ENCODE data around the gene VWC2L. TPM values are rescaled to one million over a fixed set of nuclear protein-coding genes. Genes with fewer than 3 reads are reported as not detected.

The VWC2L gene
- total and polyA plus RNA-seq, 10 of the 15 experiments (the other 5 are each of a cell fraction or from before 2014, with no cell fraction given): not detected

DNA sequence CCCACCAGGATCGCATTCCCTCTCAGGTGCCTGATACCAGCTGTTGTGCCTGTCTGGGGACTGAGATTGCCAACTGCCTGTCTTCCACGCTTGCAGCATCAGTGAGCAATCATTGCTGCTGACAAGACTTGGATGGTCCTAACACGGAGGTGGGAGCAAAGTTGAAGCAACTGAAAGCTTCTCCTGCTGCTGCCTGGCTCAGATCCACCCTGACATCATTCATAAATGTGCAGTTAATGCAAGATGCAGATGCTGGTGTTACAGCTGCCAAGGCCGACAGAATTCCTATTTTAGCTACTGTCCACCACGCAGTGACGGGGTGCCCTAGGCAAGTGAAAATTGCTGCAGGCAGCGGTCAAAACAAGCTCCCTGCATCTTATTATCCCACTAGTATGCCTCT, 131.4 kb downstream of the VWC2L start:
- no peak overlapping the region for H2AFZ ChIP-seq (ENCODE audit: control insufficient read depth, low read depth, low read length)
- FAIRE-seq (no peak), ATAC-seq (no peak), DNase-seq (ENCODE audit: low read depth, low spot score) (no peak)
- no peaks in the 10 kb centered on the region for H3K36me3 ChIP-seq (ENCODE audit: control insufficient read depth in 2 of 2, insufficient read depth in 2 of 2, low read length in 1 of 2)
- H3K4me1 ChIP-seq (ENCODE audit: control insufficient read depth, insufficient read depth, low read length): no peaks in the 10 kb centered on the region
- ChIA-PET SMC1A (ENCODE audit: uncharacterized antibody, unreplicated experiment) (interaction anchor here (0.5 kb wide), 1 partner anchor 225 kb away, joined by 4 read pairs; no protein-coding TSS in a partner anchor), RAD21 (ENCODE audit: unreplicated experiment) (no interaction called here), POLR2A (no interaction called here), CTCF (interaction anchor here (0.8 kb wide), 1 partner anchor 464 kb away, joined by 3 read pairs; no protein-coding TSS in a partner anchor)
- H4K20me1 ChIP-seq (ENCODE audit: control insufficient read depth, insufficient read depth): no peaks in the 10 kb centered on the region
- no peak overlapping the region for H3K4me3 ChIP-seq
- no peaks in the 10 kb centered on the region for H3K9me3 ChIP-seq (replicated peaks; ENCODE audit: control insufficient read depth, insufficient read depth, low read length)
- no peak overlapping the region for H3K27ac ChIP-seq (ENCODE audit: control insufficient read depth, insufficient read depth)
- H3K4me2 ChIP-seq (ENCODE audit: control insufficient read depth, insufficient read depth): no peak overlapping the region
- no peak overlapping the region for H3K9ac ChIP-seq (ENCODE audit: control insufficient read depth, insufficient read depth, low read length)
- no peak for TF ChIP-seq ASH2L (IDR thresholded peaks at IDR 0.05; ENCODE audit: borderline replicate concordance, low read depth)
- TF ChIP-seq CHD4 (IDR thresholded peaks at IDR 0.05): no peak
- no peak for TF ChIP-seq PAX8 (IDR thresholded peaks at IDR 0.05)
- TF ChIP-seq CREM (IDR thresholded peaks at IDR 0.05; ENCODE audit: low read depth): no peak
- no peak for TF ChIP-seq BCL11A (IDR thresholded peaks at IDR 0.05; ENCODE audit: low read depth, low read length)
- no peak for TF ChIP-seq RAD21 (IDR thresholded peaks at IDR 0.05; ENCODE audit: insufficient read depth, low read depth, low read length)
- TF ChIP-seq, protein P1, sequence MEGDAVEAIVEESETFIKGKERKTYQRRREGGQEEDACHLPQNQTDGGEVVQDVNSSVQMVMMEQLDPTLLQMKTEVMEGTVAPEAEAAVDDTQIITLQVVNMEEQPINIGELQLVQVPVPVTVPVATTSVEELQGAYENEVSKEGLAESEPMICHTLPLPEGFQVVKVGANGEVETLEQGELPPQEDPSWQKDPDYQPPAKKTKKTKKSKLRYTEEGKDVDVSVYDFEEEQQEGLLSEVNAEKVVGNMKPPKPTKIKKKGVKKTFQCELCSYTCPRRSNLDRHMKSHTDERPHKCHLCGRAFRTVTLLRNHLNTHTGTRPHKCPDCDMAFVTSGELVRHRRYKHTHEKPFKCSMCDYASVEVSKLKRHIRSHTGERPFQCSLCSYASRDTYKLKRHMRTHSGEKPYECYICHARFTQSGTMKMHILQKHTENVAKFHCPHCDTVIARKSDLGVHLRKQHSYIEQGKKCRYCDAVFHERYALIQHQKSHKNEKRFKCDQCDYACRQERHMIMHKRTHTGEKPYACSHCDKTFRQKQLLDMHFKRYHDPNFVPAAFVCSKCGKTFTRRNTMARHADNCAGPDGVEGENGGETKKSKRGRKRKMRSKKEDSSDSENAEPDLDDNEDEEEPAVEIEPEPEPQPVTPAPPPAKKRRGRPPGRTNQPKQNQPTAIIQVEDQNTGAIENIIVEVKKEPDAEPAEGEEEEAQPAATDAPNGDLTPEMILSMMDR (IDR thresholded peaks at IDR 0.05 in 2 of 3, conservative IDR thresholded peaks at IDR 0.05 in 1 of 3; ENCODE audit: control insufficient read depth in 2 of 3, extremely low read depth in 1 of 3, insufficient read depth in 1 of 3, low read depth in 3 of 3, low read length in 3 of 3): no peak
- TF ChIP-seq JUNB (IDR thresholded peaks at IDR 0.05): no peak
- TF ChIP-seq MYC (IDR thresholded peaks at IDR 0.05; ENCODE audit: insufficient read depth, insufficient read length, insufficient replicate concordance, low read length, severe bottlenecking): no peak
- no peak for TF ChIP-seq SP1 (IDR thresholded peaks at IDR 0.05; ENCODE audit: low read depth, low read length)
- TF ChIP-seq SUPT20H (IDR thresholded peaks at IDR 0.05; ENCODE audit: borderline replicate concordance, control insufficient read depth, low read depth, low read length): no peak
- no peak for TF ChIP-seq CREB1 (IDR thresholded peaks at IDR 0.05; ENCODE audit: low read depth)
- TF ChIP-seq NFYB (IDR thresholded peaks at IDR 0.05; ENCODE audit: insufficient read depth, low read depth, low read length): no peak
- intact Hi-C loops (cut with micrococcal nuclease; ENCODE audit: unreplicated experiment): no loop called here
- BruUV-seq (replicated peaks): no TSS peak
- in situ Hi-C loops (cut with MboI): no loop called here
- 8% methylated on average over 7 of the region's 7 CpGs for WGBS (ENCODE audit: insufficient coverage, insufficient replicate concordance, low lambda C conversion rate, missing lambda C conversion rate)
- no peaks in the 10 kb centered on the region for H3K27me3 ChIP-seq (replicated peaks in 1 of 2; ENCODE audit: control insufficient read depth in 2 of 2, insufficient read depth in 2 of 2, low read length in 1 of 2)
- H3K79me2 ChIP-seq (ENCODE audit: control insufficient read depth, insufficient read depth, low read length): no peaks in the 10 kb centered on the region
